K562 (cell line): ENCODE results near the gene HRH4. TPM values are rescaled to one million over a fixed set of nuclear protein-coding genes. Genes with fewer than 3 reads are reported as not detected.

Source experiments
- FIP1L1 ChIP-seq: fragments of 200-400 bp; formaldehyde crosslinking; IDR thresholded peaks from 2 replicates; pipeline ENCODE4 v1.6.1; 2018; ENCODE audit warnings: mild to moderate bottlenecking, low read depth, low read length; ENCODE audit not compliant: poor library complexity, severe bottlenecking
- HDAC6 ChIP-seq: IDR thresholded peaks from 2 replicates; pipeline ENCODE4 v1.6.1; 2012; ENCODE audit warnings: low read depth, mild to moderate bottlenecking, control low read depth, inconsistent platforms, low read length, moderate library complexity
- MBD2 ChIP-seq: sonication (generic); IDR thresholded peaks from 2 replicates; pipeline ENCODE4 v1.6.1; 2016; ENCODE audit warnings: low read depth, borderline replicate concordance
- MTA2 ChIP-seq: fragments of 450-650 bp; IDR thresholded peaks from 2 replicates; pipeline ENCODE4 v1.6.1; 2016; ENCODE audit warnings: low read depth
- MXI1 ChIP-seq: IDR thresholded peaks from 2 replicates; pipeline ENCODE4 v1.6.1; 2011; ENCODE audit warnings: low read depth, mild to moderate bottlenecking, improper control_type of control experiment, low read length
- THRB ChIP-seq: fragments of 450-650 bp; formaldehyde crosslinking; conservative IDR thresholded peaks from 2 replicates; pipeline ENCODE4 v1.4.0; 2022; ENCODE audit warnings: mild to moderate bottlenecking, missing genetic modification characterization
- TOE1 ChIP-seq, 2 experiments: fragments of 450-650 bp in 1 of 2; sonication (generic) in 1 of 2; formaldehyde crosslinking in 1 of 2; IDR thresholded peaks; 2 replicates each; pipeline versions ENCODE4 v1.7.1 to v1.8.0; 2016 to 2022; ENCODE audit warnings: borderline replicate concordance in 2 of 2, mild to moderate bottlenecking in 2 of 2, antibody characterized with exemption in 1 of 2, inconsistent platforms in 1 of 2, low read depth in 1 of 2, missing genetic modification reagents in 1 of 2, moderate library complexity in 1 of 2
- ZBTB33 ChIP-seq: sonication (generic); formaldehyde crosslinking; IDR thresholded peaks from 2 replicates; pipeline ENCODE4 v1.8.1; 2023; ENCODE audit warnings: mild to moderate bottlenecking, missing genetic modification reagents
- ZNF12 ChIP-seq: sonication (generic); formaldehyde crosslinking; IDR thresholded peaks from 2 replicates; pipeline ENCODE4 v1.4.0; 2020; ENCODE audit warnings: mild to moderate bottlenecking, missing genetic modification reagents
- ZNF174 ChIP-seq: fragments of 250-450 bp; sonication (Bioruptor Pico); IDR thresholded peaks from 2 replicates; pipeline ENCODE4 v1.4.0; 2020; ENCODE audit warnings: mild to moderate bottlenecking
- ZNF24 ChIP-seq: fragments of 450-650 bp; IDR thresholded peaks from 2 replicates; pipeline ENCODE4 v1.6.1; 2016
- ZNF318 ChIP-seq, 2 experiments: fragments of 450-650 bp; IDR thresholded peaks; 2 replicates each; pipeline ENCODE4 v1.6.1; 2016; ENCODE audit warnings: mild to moderate bottlenecking in 2 of 2, borderline replicate concordance in 1 of 2, low read depth in 1 of 2, moderate library complexity in 1 of 2
- ZNF354B ChIP-seq: fragments of 250-450 bp; sonication (Bioruptor Pico); IDR thresholded peaks from 2 replicates; pipeline ENCODE4 v1.4.0; 2020
- ZNF785 ChIP-seq: fragments of 250-450 bp; sonication (Bioruptor Pico); IDR thresholded peaks from 2 replicates; pipeline ENCODE4 v1.4.0; 2020; ENCODE audit warnings: mild to moderate bottlenecking
- polyA plus RNA-seq, 8 experiments: library from polyadenylated mRNA; depleted of rRNA in 4 of 8; stranded (reverse) in 5 of 8; unstranded in 3 of 8; fragments of >200 nt; fragmentation: Nextera tagmentation in 2 of 8; fragmentation: Illumina TruSeq in 1 of 8; extraction: Ambion mirVana in 2 of 8; extraction: Trizol in 1 of 8; gene quantifications; 2 replicates each; pipeline versions ENCODE4 v1.2.1 to v1.2.3, GENCODE V29; 2011 to 2014; ENCODE audit warnings: inconsistent platforms in 1 of 8, missing spikeins in 1 of 8
- total RNA-seq, 7 experiments: library from RNA; depleted of rRNA in 6 of 7; stranded (reverse); fragments of >200 nt in 6 of 7; fragmentation: Illumina TruSeq in 2 of 7; extraction: Trizol in 2 of 7; gene quantifications; 2 replicates each; pipeline versions ENCODE4 v1.2.1 to v1.2.3, GENCODE V29; 2011 to 2021; ENCODE audit warnings: low replicate concordance in 1 of 7

The HRH4 gene
- total and polyA plus RNA-seq, 9 of the 15 experiments (the other 6 are each of a cell fraction or from before 2014, with no cell fraction given), result not detected

- TF ChIP-seq ZNF318 (IDR thresholded peaks at IDR 0.05; ENCODE audit: borderline replicate concordance in 1 of 2, low read depth in 1 of 2) (no peak), ZNF12 (CRISPR knock-in tag) (0 out of 2 replicates have a peak, but pooled peaks have one; percentile 40), ZBTB33 (CRISPR knock-in tag) (peak; percentile 64), MTA2 (peak; percentile 59), MXI1 (no peak), THRB (CRISPR knock-in tag) (peak; percentile 74), MBD2 (no peak), ZNF174 (CRISPR knock-in tag) (0 out of 2 replicates have a peak, but pooled peaks have one; percentile 40), ZNF354B (peak; percentile 56; the same call in 1 of the 2 replicates), HDAC6 (no peak), ZNF785 (peak; percentile 74; the same call in 1 of the 2 replicates), FIP1L1 (peak; percentile 57), ZNF24 (no peak), TOE1 (IDR thresholded peaks at IDR 0.05; ENCODE audit: borderline replicate concordance) (no peak), TOE1 (CRISPR knock-in tag; IDR thresholded peaks at IDR 0.05; ENCODE audit: borderline replicate concordance, low read depth) (no peak)
Measured at GRCh38 chr18:24426398-24427294, 33.8 kb upstream of the HRH4 start, which contains the start of gene IMPACT (continued).
